Calu3 (cell line): ENCODE data around the gene PTPN14. TPM values are rescaled to one million over a fixed set of nuclear protein-coding genes. Genes with fewer than 3 reads are reported as not detected.

Source experiments
- BruUV-seq: library from RNA; stranded (reverse); fragments of 400-500 nt; replicated peaks from 2 replicates; lab custom pipeline; 2021; lab: Mats Ljungman, UMichigan
- CTCF ChIA-PET: fragments of 300-600 bp; sonication (Branson Sonifier 250); formaldehyde crosslinking; loops from one replicate; lab custom pipeline; 2022; ENCODE audit warnings: antibody characterized with exemption; lab: Charles Lee
- DNase-seq: peaks from one replicate; pipeline ENCODE4 v3.0.0; 2022
- H3K27ac Mint-ChIP-seq: one replicate; pipeline ENCODE4 v1.8.0; 2022; ENCODE audit warnings: mixed read lengths; ENCODE audit not compliant: unreplicated experiment
- H3K27me3 Mint-ChIP-seq: one replicate; pipeline ENCODE4 v1.8.0; 2022; ENCODE audit warnings: mixed read lengths; ENCODE audit not compliant: unreplicated experiment
- H3K36me3 Mint-ChIP-seq: one replicate; pipeline ENCODE4 v1.8.0; 2022; ENCODE audit warnings: mild to moderate bottlenecking, moderate library complexity, mixed read lengths; ENCODE audit not compliant: insufficient read depth, unreplicated experiment
- H3K4me1 Mint-ChIP-seq: one replicate; pipeline ENCODE4 v1.8.0; 2022; ENCODE audit warnings: mild to moderate bottlenecking, low read depth, mixed read lengths; ENCODE audit not compliant: unreplicated experiment
- H3K4me3 Mint-ChIP-seq: one replicate; pipeline ENCODE4 v1.8.0; 2022; ENCODE audit warnings: mild to moderate bottlenecking, low read depth, moderate library complexity, mixed read lengths; ENCODE audit not compliant: unreplicated experiment
- H3K9me3 Mint-ChIP-seq: one replicate; pipeline ENCODE4 v1.8.0; 2022; ENCODE audit warnings: low read depth, mixed read lengths; ENCODE audit not compliant: unreplicated experiment
- CTCF ChIP-seq: fragments of 200-600 bp; IDR thresholded peaks from one replicate; pipeline ENCODE4 v1.8.0; 2022; ENCODE audit warnings: antibody characterized with exemption; ENCODE audit not compliant: unreplicated experiment
- intact Hi-C: fragments of 100-400 bp; cut with micrococcal nuclease; formaldehyde crosslinking; loops from one replicate; pipeline ENCODE4 v1.10.0; 2022; ENCODE audit not compliant: unreplicated experiment
- total RNA-seq: library from RNA; stranded (reverse); gene quantifications from 2 replicates; pipeline ENCODE4 v1.2.3, GENCODE V29; 2022

PTPN14 gene
- total RNA-seq, 1 experiment from 2014 or later, result 77.4 TPM

GRCh38 chr1:214316593-214316992 is 234.8 kb downstream of the PTPN14 start:
- Mint-ChIP-seq H3K4me1 (peaks cover 7% of the 10 kb centered on the region), H3K36me3 (peaks cover 11% of the 10 kb centered on the region), H3K27me3 (no peaks in the 10 kb centered on the region), H3K9me3 (no peaks in the 10 kb centered on the region), H3K4me3 (no peak overlapping the region), H3K27ac (no peak overlapping the region)
- peak; percentile 29 for DNase-seq
- intact Hi-C loops, result no loop called here
- CTCF ChIA-PET, result interaction anchor here (0.7 to 0.9 kb wide), 4 partner anchors 9 to 128 kb away, joined by 3 to 4 read pairs (median 3); no protein-coding TSS in a partner anchor
- no peak for TF ChIP-seq CTCF
- no TSS peak for BruUV-seq

GRCh38 chr1:214314178-214314843 is 237.1 kb downstream of the PTPN14 start:
- Mint-ChIP-seq H3K27me3 (no peaks in the 10 kb centered on the region), H3K4me1 (peaks cover 7% of the 10 kb centered on the region), H3K9me3 (no peaks in the 10 kb centered on the region), H3K27ac (no peak overlapping the region), H3K4me3 (no peak overlapping the region), H3K36me3 (peaks cover 5% of the 10 kb centered on the region)
- BruUV-seq, result no TSS peak
- CTCF ChIA-PET, result no interaction called here
- no peak for DNase-seq
- TF ChIP-seq CTCF, result no peak
- intact Hi-C loops, result no loop called here

DNA sequence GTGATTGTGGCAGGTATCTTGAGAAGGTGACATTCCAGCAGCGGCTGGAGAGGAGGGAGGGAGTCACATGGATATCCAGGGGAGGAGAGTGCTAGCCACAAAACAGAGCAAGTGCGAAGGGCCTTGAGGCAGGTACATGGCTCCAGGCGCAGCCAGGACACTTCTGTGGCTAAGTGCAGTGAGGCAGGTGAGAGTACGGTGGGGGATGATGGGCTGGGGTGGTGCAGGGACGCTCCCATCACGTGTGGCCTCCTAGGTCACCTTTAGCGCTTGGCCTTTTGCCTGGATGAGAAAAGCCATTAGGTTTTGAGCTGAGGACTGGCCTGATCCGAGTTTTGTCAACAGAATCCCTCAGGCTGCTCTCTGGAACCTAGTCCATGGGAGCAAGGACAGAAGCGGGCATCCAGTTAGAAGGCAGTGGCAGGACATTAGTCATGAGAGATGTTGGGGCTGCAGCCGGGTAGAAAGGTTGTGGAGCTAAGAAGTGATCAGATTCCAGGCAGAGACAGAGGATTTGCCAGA is 238.8 kb downstream of the PTPN14 start:
- CTCF ChIA-PET, result no interaction called here
- Mint-ChIP-seq H3K4me3 (no peak overlapping the region), H3K9me3 (no peaks in the 10 kb centered on the region), H3K4me1 (peaks cover 7% of the 10 kb centered on the region), H3K27me3 (no peaks in the 10 kb centered on the region), H3K27ac (no peak overlapping the region), H3K36me3 (peaks cover 5% of the 10 kb centered on the region)
- BruUV-seq, result no TSS peak
- intact Hi-C loops, result no loop called here
- TF ChIP-seq CTCF, result no peak
- no peak for DNase-seq

- CTCF ChIA-PET, result interaction anchor here (0.7 kb wide), 1 partner anchor 22 kb away, joined by 3 read pairs; no protein-coding TSS in a partner anchor
- Mint-ChIP-seq H3K4me3 (no peak overlapping the region), H3K27ac (no peak overlapping the region), H3K36me3 (peaks cover 5% of the 10 kb centered on the region), H3K4me1 (no peaks in the 10 kb centered on the region), H3K27me3 (no peaks in the 10 kb centered on the region), H3K9me3 (no peaks in the 10 kb centered on the region)
- TF ChIP-seq CTCF, result no peak
- BruUV-seq, result no TSS peak
- no peak for DNase-seq
- intact Hi-C loops, result no loop called here
Measured at GRCh38 chr1:214310777-214311690, 240.4 kb downstream of the PTPN14 start.
